ENCODE data around the gene COMMD3.
"Not testable (repeated sequence)": the region's sequence is repeated elsewhere in the genome, so short reads cannot be mapped to it uniquely, and the experiment has no call there.

Gene COMMD3

DNA sequence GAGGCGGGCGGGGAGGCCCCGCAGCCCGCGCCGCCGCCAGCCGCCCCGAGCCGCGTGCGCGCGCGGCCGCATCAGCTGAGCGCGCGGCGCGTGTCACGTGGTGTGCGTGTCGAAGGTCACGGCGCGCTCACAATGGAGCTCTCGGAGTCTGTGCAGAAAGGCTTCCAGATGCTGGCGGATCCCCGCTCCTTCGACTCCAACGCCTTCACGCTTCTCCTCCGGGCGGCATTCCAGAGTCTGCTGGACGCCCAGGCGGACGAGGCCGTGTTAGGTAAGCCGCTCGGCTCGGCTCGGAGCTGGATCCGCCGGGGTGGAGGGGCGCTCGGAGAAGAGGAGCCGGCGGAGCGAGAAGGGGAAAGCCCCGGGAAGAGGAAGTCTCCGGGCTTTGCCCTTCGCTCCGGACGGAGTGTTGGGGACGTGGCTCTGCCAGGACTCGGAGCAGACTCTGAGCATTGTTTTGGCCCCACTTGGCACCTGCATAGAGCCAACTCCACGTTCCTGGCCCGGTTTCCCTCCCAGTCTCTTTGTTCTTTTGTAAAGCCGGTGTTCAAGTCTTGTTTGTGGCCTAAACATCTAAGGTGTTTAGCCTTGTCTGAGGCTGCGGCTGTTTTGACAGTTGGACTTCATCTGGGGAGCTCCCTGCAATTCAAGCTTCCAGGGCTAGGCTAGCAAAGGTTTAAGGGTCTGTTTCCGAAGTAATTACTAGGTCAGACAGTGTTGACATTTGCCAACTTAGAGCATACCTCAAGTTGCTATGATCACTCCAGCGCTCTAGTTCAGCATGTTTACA is at the start of gene COMMD3:
Gene COMMD3 (plus strand): TSS at position 103 of the 790 bp plus-strand sequence. CDS start 30 bp downstream, at position 133.
- peak; percentile 69 for ATAC-seq
- DNase-seq: peak; percentile 82

GRCh38 chr10:22268503-22268902 is 47.7 kb upstream of the COMMD3 start:
- peak; percentile 74 for ATAC-seq
- DNase-seq: peak; percentile 11

GRCh38 chr10:22271786-22272185 is 44.4 kb upstream of the COMMD3 start:
- ATAC-seq: peak; percentile 55
- no peak for DNase-seq

DNA sequence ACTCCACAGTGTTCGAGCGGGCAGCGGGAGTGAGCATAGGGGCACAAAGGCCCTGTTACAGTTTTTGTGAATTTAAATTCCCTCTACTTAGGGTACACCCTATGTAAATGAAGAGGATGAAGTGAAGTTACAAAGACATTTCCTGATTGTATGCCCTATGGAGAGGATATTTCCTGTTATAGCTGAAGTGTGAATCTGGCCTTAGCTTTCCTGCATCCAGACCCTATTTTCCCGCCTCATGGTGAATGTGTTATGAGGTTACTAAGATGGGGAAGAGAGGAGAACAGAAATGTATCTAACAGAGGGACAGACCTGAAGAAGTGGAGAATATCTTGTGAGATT is 37.8 kb upstream of the COMMD3 start:
- ATAC-seq (no peak), DNase-seq (no peak)

DNA sequence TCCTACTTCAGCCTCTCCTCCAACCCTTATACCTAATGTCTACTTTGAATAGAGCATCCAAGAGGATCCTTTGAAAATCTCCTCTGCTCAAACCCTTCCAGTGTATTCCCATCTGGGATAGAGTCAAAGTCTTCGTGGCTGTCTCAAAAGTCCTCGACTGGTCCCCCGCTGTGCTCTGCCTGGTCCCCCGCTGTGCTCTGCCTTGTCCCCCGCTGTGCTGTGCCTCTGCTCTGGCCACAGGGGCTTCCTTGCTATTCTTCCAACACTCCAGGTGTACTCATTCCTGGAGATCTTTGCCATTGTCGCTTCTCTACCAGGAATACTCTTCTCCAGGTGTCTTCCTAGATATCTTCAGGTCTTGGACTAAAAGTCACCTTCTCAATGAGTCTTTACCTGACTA is 36.1 kb upstream of the COMMD3 start:
- DNase-seq (no peak), ATAC-seq (no peak)

DNA sequence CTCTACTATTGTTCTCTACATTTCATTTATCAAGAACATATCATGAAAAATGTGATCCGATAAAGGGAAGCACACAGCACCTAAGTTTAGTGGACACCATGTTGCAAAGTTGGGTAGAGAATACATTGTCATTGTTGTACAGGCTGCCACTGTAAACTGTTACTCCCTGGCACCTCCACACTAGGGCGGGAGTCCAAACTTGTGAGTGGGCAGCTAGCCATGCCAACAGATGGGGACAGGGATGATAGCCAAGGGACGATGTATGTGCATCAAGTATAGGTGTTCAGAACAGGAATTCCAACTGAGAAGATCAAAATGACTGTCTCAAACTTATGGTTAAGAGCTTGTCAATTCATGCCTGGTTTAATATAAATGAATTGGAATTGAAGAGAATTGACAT is 31.1 kb upstream of the COMMD3 start:
- DNase-seq: no peak
- ATAC-seq: no peak

- DNase-seq (no peak), ATAC-seq (no peak)
Measured at GRCh38 chr10:22293747-22294404, 22.3 kb upstream of the COMMD3 start.

GRCh38 chr10:22294694-22295093 is 21.5 kb upstream of the COMMD3 start:
- DNase-seq (no peak), ATAC-seq (no peak)

DNA sequence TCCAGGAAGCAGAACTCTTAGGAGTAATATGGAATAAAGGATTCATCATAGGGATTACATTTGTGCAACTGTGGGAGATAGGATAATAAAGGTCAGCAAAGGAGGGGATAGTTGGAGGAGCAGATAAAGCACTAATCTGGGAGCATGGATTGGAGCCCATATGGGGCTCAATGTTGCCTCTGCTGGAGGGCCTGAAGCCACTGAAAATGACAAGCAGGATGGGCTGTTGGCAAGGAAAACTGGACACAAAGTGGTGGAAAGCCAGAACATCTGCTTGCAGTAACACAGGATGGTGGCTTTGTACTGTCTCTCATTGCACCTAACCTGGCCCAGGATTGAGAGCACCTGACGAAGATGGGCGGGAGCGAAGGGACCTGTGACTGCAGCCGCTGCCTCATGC is 15.0 kb upstream of the COMMD3 start:
- DNase-seq (no peak), ATAC-seq (no peak)

GRCh38 chr10:22303461-22303860 is 12.7 kb upstream of the COMMD3 start:
- no peak for DNase-seq
- ATAC-seq: no peak

GRCh38 chr10:22305721-22306120 is 10.5 kb upstream of the COMMD3 start:
- no peak for ATAC-seq

GRCh38 chr10:22308390-22308789 is 7.8 kb upstream of the COMMD3 start:
- DNase-seq (no peak), ATAC-seq (peak; percentile 98)

More at GRCh38 chr10:22305721-22306120, 10.5 kb upstream of the COMMD3 start:
- no peak for DNase-seq

DNA sequence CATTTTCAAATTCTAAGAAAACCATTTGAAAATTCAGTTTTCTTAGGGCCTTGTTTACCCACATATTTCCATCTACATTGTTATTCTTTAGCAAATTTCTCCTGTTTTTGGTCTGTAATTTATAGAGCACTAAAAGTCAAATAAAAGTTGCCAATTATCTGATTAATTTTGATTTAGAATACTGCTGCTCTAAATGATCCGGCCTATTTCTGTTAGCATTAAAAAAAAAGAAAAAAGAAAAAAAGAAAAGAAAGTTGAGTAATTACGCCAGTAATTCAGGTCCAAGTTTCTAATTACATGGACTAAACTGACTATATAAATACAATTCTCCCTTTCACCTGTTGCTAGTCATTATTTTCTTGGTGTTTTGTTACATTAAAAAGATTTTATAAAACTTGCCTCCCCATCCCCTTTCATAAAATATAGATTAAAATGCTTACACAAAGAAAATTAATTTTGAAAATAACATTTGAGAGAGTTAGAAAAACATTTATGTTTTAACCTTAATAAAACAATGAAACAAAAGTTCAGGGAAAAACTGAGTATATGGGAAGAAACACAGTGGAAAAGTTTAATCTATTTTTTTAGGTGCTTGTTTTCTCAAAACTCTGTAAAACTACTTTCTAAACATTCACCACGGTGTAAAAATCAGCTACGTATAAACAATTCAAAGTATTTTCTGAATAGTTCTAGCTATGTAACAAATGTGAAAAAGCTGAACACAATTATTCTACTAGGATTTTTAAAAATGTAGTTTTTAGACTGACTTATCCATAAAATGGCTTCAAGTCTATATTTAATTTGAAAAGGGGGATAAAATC is 6.8 kb upstream of the COMMD3 start:
- ATAC-seq (no peak), DNase-seq (no peak)

DNA sequence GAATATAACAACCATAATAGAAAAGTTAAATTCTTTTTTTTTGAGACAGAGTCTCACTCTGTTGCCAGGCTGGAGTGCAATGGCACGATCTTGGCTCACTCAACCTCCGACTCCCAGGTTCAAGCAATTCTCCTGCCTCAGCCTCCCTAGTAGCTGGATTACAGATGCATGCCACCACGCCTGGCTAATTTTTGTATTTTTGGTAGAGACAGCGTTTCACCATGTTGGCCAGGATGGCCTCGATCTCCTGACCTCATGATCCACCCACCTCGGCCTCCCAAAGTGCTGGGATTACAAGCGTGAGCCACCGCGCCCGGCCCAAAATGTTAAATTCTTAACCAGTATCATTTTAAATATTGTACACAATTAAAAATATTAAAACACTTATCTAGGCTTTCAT is 6.2 kb upstream of the COMMD3 start:
- not testable (repeated sequence) for DNase-seq, ATAC-seq

DNA sequence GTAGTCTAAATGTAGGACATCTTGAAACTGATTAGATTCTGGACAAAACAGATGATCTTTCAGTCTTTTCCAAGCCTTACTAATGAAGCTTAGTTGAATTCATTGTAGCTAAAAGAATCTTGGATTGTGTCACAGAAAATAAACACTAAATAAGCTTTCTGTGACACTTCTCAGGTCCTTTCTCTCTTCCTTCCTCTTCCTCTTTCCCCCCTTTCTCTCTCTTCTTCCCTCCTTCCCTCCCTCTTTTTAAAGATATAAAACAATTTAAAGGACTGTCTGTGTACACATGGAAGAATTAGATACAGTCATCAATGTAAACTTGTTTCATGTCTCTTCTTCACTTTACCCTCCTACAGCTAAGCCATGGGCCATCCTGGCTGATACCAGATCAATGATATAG is 5.3 kb upstream of the COMMD3 start:
- ATAC-seq (no peak), DNase-seq (no peak)

DNA sequence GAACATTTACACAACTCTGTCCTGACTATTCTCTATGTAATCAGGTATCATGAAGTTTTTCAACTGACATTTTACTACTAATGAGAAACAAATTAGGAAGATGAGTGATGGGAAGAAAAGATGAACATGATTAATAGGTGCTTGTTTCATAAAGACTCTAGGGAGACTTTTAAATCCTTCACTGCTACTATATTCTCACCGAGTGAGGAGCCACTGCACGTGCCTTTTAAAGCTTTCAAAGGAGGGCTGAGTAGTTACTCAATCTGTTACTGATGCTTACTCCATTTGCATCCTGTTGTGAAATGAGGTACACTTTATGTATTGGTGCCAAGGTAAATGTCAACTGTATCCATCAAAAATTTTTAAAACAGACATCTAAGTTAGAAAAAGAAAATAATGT is 1.3 kb upstream of the COMMD3 start:
- ATAC-seq (no peak), DNase-seq (no peak)

DNA sequence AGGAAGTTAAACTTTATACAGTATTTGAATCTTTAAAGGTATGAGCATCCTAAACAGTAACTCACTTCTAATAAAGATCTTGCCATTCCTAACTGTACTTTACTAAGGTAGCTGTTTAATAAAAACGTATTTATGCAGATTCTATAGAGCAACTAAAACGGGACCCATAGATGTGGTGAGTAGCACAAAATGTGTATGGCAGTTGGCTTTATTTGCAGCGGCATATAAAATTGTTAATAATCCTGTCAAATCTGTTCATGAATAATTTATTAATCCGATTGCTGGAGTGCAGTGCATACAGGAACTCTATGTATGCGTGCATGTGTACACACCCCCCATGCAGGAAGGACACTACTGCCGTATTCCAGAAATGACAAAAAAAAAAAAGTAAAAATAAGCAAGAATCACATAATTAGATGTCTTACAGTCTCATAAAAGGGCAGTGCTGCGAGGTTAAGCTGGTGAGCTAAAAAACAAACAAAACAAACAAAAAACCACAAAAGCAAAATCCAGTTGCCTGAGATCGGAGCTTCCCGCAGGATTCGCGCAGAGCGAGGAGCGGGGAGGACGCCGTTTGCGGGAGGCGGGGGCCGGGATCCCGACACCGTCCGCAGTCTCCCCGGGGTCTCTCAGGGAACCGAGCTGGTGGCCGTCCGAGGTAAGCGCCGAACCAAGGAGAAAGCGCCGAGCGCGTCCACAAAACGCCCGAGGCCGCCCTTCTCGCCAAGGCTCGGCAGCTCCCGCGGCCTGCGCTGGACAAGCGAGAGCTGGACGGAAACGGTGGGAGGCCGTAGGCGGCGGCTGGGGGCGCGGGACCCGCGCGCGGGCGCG is 518 bp upstream of the COMMD3 start:
- DNase-seq: no peak
- ATAC-seq: peak; percentile 21

- peak; percentile 13 for ATAC-seq
- DNase-seq: no peak
Measured at GRCh38 chr10:22317076-22317370, 835 bp downstream of the COMMD3 start.

GRCh38 chr10:22317771-22318565 is 1.8 kb downstream of the COMMD3 start:
- ATAC-seq: no peak
- no peak for DNase-seq

- ATAC-seq (no peak), DNase-seq (no peak)
Measured at GRCh38 chr10:22318772-22319171, 2.6 kb downstream of the COMMD3 start.

- ATAC-seq (no peak), DNase-seq (no peak)
Measured at GRCh38 chr10:22319547-22319979, 3.4 kb downstream of the COMMD3 start.
